ENCODE data around the gene NT5M.

The NT5M gene

GRCh38 chr17:17358866-17359265 is 55.7 kb downstream of the NT5M start:
- no peak for DNase-seq (ENCODE audit: low spot score)
- TF ChIP-seq CTCF (IDR thresholded peaks at IDR 0.05; ENCODE audit: extremely low read depth, missing control alignments) = no peak

GRCh38 chr17:17359271-17359670 is 56.1 kb downstream of the NT5M start:
- no peak for TF ChIP-seq CTCF (IDR thresholded peaks at IDR 0.05; ENCODE audit: extremely low read depth, missing control alignments)

GRCh38 chr17:17360087-17360730 is 57.0 kb downstream of the NT5M start:
- DNase-seq (ENCODE audit: low spot score) = no peak
- TF ChIP-seq CTCF (IDR thresholded peaks at IDR 0.05; ENCODE audit: extremely low read depth, missing control alignments) = no peak

More at GRCh38 chr17:17359271-17359670, 56.1 kb downstream of the NT5M start:
- DNase-seq (ENCODE audit: low spot score) = no peak

GRCh38 chr17:17361543-17361866 is 58.3 kb downstream of the NT5M start:
- DNase-seq (ENCODE audit: low spot score) = no peak
- TF ChIP-seq CTCF (IDR thresholded peaks at IDR 0.05; ENCODE audit: extremely low read depth, missing control alignments) = no peak

GRCh38 chr17:17361867-17362539 is 58.8 kb downstream of the NT5M start:
- TF ChIP-seq CTCF (IDR thresholded peaks at IDR 0.05; ENCODE audit: extremely low read depth, missing control alignments) = no peak
- DNase-seq (ENCODE audit: low spot score) = no peak

GRCh38 chr17:17362540-17362930 is 59.4 kb downstream of the NT5M start:
- no peak for DNase-seq (ENCODE audit: low spot score)

More at GRCh38 chr17:17362540-17362930, 59.4 kb downstream of the NT5M start:
- no peak for TF ChIP-seq CTCF (IDR thresholded peaks at IDR 0.05; ENCODE audit: extremely low read depth, missing control alignments)
